Superior temporal gyrus (tissue), 1 donor: ENCODE data around the gene CCL18.
"Not testable (repeated sequence)": the region's sequence is repeated elsewhere in the genome, so short reads cannot be mapped to it uniquely, and the experiment has no call there.

Experiments used
- DNase-seq: peaks from one replicate; pipeline ENCODE4 v3.0.0-alpha.2; 2016; ENCODE audit errors: extremely low spot score

The CCL18 gene

DNA sequence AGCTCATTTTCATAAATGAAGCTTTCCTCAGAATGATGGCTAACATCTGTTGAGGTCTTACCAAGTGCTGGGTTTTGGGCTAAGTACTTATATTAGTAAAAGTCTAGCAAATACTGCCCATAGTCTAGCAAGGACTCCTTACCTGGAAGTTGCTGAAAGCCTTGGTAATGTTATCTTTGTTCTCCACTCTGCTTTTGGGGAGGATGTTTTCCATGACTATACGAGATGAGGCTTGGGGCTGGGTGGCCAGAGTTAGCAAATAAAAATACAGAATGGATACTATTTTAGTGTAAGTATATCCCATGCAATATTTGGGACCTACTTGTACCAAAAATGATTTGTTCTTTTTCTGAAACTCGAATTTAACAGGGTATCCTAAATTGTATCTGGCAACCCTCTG, 7.7 kb downstream of the CCL18 start:
- no peak for DNase-seq

DNA sequence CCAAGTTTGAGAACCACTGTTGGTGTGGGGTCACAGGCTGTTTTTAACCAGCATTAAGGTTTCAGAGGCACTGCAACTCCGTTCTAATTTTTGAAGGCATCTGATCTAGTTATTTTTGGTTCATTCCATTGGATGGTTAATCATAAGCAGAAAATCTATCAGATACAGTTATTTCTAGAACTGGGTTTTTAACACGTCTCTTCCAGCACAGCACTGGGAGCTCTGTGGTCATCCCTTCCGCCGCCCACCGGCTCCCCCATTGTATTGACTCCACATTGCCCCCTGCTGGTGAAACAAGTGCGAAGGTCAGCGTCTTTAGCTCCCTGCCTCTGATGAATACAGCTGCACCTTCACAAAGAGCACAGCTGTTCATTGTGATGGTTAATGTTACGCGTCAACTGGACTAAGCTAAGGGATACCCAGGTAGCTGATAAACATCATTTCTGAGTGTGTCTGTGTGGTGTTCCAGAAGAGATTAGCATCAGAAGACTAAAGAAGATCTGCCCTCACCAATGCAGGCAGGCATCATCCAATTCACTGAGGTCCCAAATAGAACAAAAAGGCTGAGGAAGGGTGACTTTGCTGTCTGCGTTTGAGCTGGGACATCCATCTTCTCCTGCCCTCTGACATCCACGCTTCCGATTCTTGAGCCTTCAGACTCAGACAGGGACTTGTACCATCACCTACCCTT, 8.5 kb downstream of the CCL18 start:
- peak; percentile 20 for DNase-seq

DNA sequence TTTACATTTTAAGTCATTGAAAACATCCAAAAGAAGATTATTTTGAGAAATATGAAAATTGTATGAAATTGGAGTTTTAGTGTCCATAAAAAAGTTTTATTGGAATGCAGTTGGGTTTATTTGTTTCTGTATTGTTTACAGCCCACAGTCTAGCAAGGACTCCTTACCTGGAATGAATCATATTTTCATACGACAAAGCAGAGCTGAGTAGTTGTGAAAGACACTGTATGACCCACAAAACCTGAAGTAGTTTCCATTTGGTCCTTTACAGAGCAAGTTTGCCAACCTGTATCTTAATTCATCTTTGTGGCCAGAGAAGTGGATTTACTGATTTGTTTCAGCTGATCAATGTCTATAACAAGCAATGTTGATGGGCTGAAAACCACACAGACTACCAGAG, 10.3 kb downstream of the CCL18 start:
- no peak for DNase-seq

DNA sequence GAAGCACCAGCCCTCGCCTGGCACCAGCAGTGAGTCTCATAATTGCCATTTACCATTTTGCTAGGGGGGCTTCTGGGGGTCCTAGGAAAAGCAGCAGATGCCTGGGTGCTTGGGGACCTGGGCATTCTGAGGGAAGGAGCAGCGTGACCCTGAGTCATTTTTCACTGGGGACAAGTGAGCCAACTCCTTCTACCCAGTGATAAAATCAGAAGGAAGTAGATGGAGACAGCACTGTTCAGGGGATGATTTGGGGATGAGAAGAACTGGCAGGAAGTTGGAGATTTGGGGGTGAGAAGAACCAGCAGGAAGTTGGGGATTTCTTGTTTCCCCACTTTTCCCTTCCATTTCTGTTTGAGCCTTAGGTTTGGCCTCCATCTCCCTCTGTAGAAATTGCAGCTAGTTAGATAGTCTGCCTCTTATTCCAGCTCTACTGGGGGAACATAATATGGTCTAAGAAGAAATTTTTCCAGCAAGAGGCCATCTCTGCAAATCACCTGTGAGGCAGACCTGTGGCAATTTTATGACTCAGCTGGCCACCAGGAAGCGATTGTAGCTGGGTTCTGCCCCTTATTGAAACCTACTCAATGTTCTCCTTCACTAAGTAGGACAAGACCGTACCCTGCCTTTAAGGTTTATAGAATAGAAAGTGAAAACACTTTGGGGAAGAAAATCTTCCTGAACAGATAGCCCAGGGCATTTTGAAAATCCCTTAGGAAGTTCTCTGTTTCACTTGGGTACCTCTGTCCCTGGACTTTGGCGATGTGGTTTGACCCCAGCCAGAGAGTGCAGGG, 17.8 kb downstream of the CCL18 start:
- not testable (repeated sequence) for DNase-seq

GRCh38 chr17:36082482-36083120, 18.5 kb downstream of the CCL18 start:
- DNase-seq = not testable (repeated sequence)

DNA sequence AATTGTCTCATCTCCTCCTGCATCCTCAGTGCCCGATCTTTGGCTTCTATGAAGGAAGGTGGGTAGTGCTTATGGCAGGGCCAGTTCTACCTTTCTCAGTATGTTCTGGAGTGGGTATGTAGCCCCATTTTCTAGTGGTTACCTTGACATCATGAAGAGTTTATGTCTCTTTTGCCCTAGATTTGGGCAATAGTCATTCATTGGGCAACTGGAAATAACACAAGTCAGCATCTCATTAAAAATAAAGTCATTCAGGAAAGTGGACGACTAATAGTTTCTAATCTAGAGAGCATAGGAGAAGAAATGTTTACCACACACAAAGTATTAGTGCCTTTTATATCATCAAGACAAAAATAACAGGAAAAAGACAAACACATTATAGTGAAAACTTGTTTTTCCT, 19.6 kb downstream of the CCL18 start:
- DNase-seq = not testable (repeated sequence)

DNA sequence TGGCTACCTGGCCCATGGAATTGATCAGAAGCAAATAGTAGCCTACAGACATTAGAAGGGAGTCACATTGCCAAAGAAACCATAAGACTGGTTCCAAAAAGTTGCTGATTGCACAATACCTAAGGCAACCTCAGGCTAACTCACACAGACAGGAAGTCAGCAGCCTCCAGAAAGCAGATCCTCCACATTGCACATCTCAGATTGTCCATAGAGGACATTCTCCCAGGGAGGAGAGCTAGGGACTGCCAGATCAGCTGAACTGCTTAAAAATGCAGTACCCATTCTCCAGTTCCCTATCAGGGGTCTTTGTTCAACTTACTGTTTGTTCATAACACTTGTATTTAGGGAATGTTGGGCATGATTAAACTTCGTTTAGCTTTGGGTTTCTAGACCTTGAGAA, 21.7 kb downstream of the CCL18 start:
- no peak for DNase-seq

GRCh38 chr17:36086791-36087190, 22.7 kb downstream of the CCL18 start:
- no peak for DNase-seq

GRCh38 chr17:36087471-36087870, 23.4 kb downstream of the CCL18 start:
- not testable (repeated sequence) for DNase-seq

DNA sequence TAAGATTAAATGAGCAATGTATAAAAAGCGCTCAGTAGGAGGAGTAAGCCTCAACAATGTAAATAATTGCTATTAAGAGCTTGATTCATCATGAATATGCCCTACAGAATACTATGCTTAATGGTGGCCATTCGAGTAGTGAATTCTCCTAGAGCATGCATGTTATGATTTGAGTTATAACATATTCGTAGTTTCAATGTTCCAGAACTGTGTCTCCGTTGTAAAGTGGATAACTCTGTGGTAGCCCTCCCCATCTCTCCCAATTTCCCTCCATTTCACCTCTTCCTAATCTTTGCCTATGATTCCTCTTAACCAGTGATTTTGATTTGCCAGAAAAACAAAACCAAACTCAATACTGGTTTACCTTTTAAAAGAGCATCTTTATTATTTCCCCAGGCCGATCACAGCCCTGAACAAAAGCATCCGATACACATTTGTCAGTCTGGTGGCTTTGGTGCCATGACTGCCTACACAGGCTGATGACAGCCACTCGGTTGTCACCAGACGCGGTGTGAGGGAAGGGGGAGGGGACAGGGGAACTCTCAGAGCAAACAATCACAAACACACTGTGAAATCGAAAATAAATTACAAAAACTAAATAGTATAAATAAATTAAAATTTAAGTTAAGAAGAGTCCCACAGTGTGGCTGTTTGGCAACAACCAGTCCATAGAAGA, 24.0 kb downstream of the CCL18 start:
- DNase-seq = not testable (repeated sequence)

GRCh38 chr17:36088670-36089338, 24.7 kb downstream of the CCL18 start:
- DNase-seq = no peak

GRCh38 chr17:36089339-36089865, 25.3 kb downstream of the CCL18 start:
- DNase-seq = no peak

DNA sequence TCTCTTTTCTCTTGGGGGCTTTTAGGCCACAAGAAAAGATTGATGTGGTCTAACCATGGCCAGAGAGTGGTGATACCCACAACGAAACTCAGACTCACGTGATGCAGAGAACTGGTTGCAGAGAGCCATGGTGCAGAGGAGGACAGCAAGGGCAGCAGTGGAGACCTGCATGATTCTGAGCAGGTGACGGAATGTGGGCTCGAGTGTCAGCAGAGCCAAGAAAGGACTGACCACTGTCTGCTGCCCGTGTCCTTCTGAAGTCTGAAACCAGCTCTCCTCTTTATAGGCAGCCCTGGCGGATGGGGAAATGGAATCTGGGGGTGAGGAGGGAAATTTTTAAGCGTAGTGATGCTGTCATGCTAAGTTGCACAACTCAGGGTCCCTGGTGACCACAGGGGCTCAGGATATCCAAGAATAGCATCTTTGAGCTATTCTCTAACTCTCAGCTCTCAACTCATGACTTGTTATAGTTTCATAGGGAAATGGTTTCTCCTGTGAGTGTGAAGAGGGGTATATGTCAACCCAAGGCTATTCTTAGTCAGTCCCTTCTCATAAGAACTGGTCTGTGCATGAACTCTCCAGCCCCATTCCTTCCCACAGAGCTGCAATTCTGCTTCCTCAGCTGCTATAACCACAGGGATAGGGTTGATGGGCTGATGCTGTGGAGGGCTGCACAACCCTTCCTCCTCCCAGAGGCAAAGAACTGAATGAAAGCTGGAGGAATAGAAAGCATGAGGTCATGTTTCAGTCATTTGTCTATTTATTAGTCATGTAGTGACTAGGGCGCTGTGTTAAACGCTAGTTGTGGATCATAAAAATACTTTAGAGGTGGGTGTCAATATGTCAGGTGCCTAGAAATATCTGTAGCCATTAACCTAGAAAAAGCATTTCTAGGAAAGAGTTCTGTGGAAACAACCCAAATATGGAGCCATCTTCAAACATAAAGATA, 26.1 kb downstream of the CCL18 start, which contains the start of gene CCL3:
CCL3 (minus strand) TSS at position 256 of the 949 bp plus-strand sequence; CDS start at position 171, 85 bp downstream.
- peak; percentile 16 for DNase-seq

- no peak for DNase-seq
These were observed 28.2 kb downstream of the CCL18 start for GRCh38 chr17:36092230-36092629.

- DNase-seq = not testable (repeated sequence)
These were observed 28.6 kb downstream of the CCL18 start for GRCh38 chr17:36092715-36093114.

DNA sequence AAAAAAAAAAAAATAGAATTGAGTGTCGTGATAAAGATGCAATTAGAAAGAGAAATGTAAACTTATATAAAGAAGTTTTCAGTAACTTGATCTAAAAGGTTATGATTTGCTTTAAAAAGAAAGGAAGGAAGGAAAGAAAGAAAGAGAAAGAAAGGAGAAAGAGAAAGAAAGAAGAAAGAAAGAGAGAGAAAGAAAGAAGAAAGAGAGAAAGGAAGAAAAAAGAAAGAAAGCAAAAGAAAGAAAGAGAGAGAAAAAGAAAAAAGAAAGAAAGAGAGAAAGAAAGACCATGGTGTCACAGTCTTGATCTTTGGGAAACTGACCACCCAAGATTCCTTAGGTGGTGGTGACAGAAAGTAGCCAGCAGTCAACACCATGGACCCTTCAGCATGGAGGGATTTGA, 30.2 kb downstream of the CCL18 start:
- no peak for DNase-seq

DNA sequence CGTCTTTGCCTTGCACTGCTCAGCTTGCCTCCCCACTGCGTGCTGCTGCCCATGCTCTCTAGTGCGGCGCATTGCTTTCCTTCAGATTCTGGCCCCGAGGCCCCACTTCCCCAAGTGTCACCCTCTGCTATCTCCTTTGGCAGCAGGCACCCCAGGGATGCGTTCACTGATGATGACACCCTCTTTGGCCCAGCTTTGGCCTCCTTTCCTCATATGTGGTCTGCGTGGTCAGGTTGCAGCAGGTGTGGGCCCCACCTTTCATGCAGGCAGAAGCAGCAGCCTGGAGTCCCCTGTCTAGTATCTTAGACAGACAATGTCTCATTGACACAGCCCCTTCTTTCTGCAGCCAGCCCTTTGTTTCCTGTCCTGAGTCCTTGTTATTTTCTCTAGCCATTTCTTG, 30.7 kb downstream of the CCL18 start:
- DNase-seq = no peak

- DNase-seq = no peak
These were observed 31.9 kb downstream of the CCL18 start for GRCh38 chr17:36095992-36096391.

GRCh38 chr17:36099004-36099403, 34.9 kb downstream of the CCL18 start:
- DNase-seq = not testable (repeated sequence)

GRCh38 chr17:36103401-36103975, 39.4 kb downstream of the CCL18 start, which contains the start of gene CCL4:
CCL4 (plus strand) TSS chr17:36103827; CDS start chr17:36103906, 79 bp downstream.
- DNase-seq = not testable (repeated sequence)
